ENCODE data around the gene KIF17. TPM values are rescaled to one million over a fixed set of nuclear protein-coding genes. Genes with fewer than 3 reads are reported as not detected.

KIF17 gene
- 0.32 and 0.43 TPM in 2 replicates for total RNA-seq

GRCh38 chr1:20717452-20718342, at the start of gene KIF17:
KIF17 (minus strand) TSS chr1:20718007; CDS start chr1:20717706, 301 bp downstream.

GRCh38 chr1:20732588-20733359, 15.0 kb upstream of the KIF17 start, which contains the start of gene SH2D5:
SH2D5 (minus strand) TSS chr1:20732703; CDS start chr1:20728044, 4,659 bp downstream.

GRCh38 chr1:20661207-20662109, 56.3 kb downstream of the KIF17 start, which contains the start of gene DDOST:
DDOST (minus strand) TSS chr1:20661369; CDS start chr1:20661350, 19 bp downstream.

GRCh38 chr1:20633190-20634064, 84.4 kb downstream of the KIF17 start, which contains the start of gene PINK1:
PINK1 (plus strand) TSS chr1:20633458; CDS start chr1:20633549, 91 bp downstream.

Other genes starting within 250 kb of the KIF17 start
- gene CAMK2N1, start 231.8 kb downstream of the KIF17 start, total RNA-seq, result 9.4 and 40.8 TPM in 2 replicates
- gene MUL1, start 209.9 kb downstream of the KIF17 start, total RNA-seq, result 19.1 and 19.5 TPM in 2 replicates
- under 0.01 TPM in 1 of 2 replicates, not detected in the other for gene FAM43B, start 165.4 kb downstream of the KIF17 start, total RNA-seq
- gene CDA, start 128.9 kb downstream of the KIF17 start, total RNA-seq, result 0.63 TPM in 1 of 2 replicates, not detected in the other
- gene PINK1, start 84.5 kb downstream of the KIF17 start, total RNA-seq, result 89.5 and 99.6 TPM in 2 replicates
- gene DDOST, start 56.6 kb downstream of the KIF17 start, total RNA-seq, result 353 and 417 TPM in 2 replicates
- 0.69 and 1.3 TPM in 2 replicates for gene SH2D5, start 14.7 kb upstream of the KIF17 start, total RNA-seq
- 140 and 175 TPM in 2 replicates for gene HP1BP3, start 69.3 kb upstream of the KIF17 start, total RNA-seq

Measured in bronchial smooth muscle cell (primary cell).